Breast epithelium (tissue), 3 donors: Measurements from ENCODE around the gene UBXN11.

Experiments
- CTCF ChIP-seq, 3 donors: fragments of 450-650 bp; IDR thresholded peaks; one replicate each; pipeline ENCODE4 v1.5.1; 2016 to 2017; ENCODE audit warnings: antibody characterized with exemption in 3 of 3, mild to moderate bottlenecking in 3 of 3, moderate library complexity in 3 of 3
- POLR2A ChIP-seq: fragments of 450-650 bp; IDR thresholded peaks from one replicate; pipeline ENCODE4 v1.6.1; 2016; ENCODE audit warnings: antibody characterized with exemption, mild to moderate bottlenecking, moderate library complexity
- POLR2AphosphoS5 ChIP-seq, 3 donors: sonication (generic); formaldehyde crosslinking; IDR thresholded peaks; one replicate each; pipeline ENCODE4 v1.6.1; 2017; ENCODE audit warnings: antibody characterized with exemption in 3 of 3

- TF ChIP-seq CTCF (IDR thresholded peaks at IDR 0.05) (no peak), POLR2A (no peak), POLR2AphosphoS5 (IDR thresholded peaks at IDR 0.05) (no peak)
Observed at GRCh38 chr1:26265405-26265804, 41.0 kb downstream of the UBXN11 start.
